ENCODE results near the gene MAPKBP1. TPM values are rescaled to one million over a fixed set of nuclear protein-coding genes. Genes with fewer than 3 reads are reported as not detected.

The MAPKBP1 gene
- total RNA-seq, 4 donors from 2014 or later, result 6.7 to 17.3 (median 7.8) TPM

DNA sequence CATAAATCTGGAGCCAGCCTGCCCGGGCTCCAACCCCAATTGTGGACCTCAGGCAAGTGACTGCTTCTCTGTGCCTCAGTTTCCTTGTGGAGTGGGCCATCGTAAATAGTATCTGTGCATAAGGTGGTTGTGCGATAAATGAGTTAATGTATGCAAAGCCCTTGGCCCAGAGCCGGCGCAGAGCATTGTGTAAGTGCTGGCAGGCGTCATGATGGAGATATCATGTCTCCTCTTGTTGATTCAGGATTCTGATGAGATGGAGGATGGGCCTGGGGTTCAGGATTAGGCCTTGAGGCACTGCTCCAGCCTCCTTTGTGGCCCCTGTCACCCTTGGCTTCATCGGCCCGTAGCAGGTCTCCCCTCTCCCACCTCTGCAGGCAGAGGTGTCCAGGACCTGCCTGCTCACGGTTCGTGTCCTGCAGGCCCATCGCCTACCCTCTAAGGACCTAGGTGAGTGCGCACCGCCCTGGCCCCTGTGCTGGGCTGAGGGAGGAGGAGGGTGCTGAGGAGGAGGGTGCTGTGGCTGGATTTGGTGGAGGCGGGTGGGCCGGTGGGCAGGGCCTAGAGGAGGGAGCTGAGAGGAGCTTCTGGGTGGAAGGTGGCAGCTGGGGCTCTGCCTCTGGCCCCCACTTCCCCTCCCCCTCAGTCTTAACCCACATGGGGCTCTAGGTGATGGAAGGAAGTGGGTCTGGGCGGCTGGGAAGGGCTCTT is 65.7 kb downstream of the MAPKBP1 start:
- no peak for TF ChIP-seq CTCF (IDR thresholded peaks at IDR 0.05; ENCODE audit: low read depth)

DNA sequence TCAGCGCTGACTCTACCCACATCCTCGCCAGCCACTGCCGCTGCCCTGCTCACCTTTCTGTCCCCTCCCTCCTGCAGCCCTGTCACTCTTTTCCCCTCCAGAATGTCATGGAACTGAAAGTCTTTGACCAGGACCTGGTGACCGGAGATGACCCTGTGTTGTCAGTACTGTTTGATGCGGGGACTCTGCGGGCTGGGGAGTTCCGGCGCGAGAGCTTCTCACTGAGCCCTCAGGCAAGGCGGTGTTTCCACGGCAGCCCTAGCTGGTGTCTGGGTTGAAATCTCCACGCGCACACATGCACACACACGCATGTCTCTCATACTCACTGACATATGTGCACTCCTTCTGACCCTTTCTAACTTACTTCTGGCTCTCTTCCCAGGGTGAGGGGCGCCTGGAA is 66.4 kb downstream of the MAPKBP1 start:
- TF ChIP-seq CTCF (IDR thresholded peaks at IDR 0.05; ENCODE audit: low read depth), result no peak

DNA sequence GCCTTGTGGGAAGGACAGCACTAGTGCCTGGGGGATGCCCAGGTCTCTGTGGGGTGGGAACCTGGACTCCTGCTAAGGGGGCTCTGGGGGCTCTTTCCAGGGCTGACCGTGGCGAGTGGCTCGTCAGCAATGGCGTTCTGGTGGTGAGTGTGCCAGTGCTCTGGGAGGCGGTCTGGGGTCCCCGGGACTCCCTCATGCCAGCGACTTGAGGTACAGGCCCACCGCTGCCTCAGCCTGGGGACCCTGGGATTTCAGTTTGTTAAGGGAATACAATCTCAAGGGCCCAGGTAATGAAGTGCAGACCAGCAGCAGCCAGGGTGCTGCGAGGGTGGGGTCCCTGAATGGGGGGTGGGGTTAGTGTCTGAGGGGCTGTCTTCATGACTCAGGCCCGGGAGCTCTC is 66.8 kb downstream of the MAPKBP1 start:
- TF ChIP-seq CTCF (IDR thresholded peaks at IDR 0.05; ENCODE audit: low read depth), result no peak

- no peak for TF ChIP-seq CTCF (IDR thresholded peaks at IDR 0.05; ENCODE audit: low read depth)
These were observed 67.9 kb downstream of the MAPKBP1 start for GRCh38 chr15:41842229-41842628.

DNA sequence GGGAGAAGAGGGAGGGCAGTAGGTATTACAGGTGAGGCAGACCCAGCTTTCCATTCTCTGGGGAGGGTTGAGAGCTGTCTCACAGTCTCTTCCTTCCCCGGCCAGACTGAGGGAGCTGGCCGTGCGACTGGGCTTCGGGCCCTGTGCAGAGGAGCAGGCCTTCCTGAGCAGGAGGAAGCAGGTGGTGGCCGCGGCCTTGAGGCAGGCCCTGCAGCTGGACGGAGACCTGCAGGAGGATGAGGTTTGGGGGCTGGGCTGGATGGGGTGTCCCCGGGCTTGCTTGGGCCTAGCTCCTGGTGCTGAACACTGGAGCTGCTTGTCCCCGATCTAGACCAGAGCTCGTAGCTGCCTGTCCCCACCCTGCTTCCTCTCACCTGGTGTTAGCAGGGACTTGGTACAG is 69.3 kb downstream of the MAPKBP1 start:
- TF ChIP-seq CTCF (IDR thresholded peaks at IDR 0.05; ENCODE audit: low read depth), result no peak

DNA sequence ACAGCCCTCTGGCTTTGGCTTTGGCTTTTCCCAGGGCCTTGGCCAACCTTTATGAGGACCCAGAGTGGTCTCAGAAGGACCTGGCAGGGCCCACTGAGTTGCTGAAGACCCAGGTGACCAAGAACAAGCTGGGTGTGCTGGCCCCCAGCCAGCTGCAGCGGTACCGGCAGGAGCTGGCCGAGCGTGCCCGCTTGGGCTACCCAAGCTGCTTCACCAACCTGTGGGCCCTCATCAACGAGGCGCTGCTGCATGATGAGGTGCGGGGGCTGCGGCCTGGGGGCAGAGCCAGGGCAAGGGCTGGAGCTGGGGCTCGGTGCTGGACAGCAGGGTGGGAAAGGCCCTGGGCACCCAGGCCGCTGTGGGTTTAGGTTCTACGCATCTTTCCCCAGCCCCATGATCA is 70.5 kb downstream of the MAPKBP1 start:
- no peak for TF ChIP-seq CTCF (IDR thresholded peaks at IDR 0.05; ENCODE audit: low read depth)

DNA sequence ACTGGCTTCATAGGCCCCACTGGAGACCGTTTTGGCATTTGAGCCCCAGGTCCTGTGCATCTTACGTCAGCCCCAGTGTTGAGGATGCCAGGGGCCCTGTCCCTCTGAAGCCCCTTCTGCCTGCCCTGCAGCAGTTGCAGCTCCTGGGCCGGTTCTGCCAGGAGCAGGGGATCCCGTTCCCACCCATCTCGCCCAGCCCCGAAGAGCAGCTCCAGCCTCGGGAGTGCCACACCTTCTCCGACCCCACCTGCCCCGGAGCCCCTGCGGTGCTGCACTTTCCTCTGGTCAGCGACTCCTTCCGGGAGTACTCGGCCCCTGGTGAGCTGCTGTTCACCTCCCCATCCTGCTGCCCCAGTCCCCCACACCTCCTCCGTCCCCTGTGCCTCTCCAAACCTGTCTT is 72.9 kb downstream of the MAPKBP1 start:
- TF ChIP-seq CTCF (IDR thresholded peaks at IDR 0.05; ENCODE audit: low read depth), result no peak

All from subcutaneous adipose tissue (tissue), 4 donors.